NCI-H748 treated with DMSO at 0.1 percent for 48 hours (cell line): ENCODE data around the gene TCEAL5.
"Not testable (repeated sequence)": the region's sequence is repeated elsewhere in the genome, so short reads cannot be mapped to it uniquely, and the experiment has no call there.

Source experiments
- DNase-seq: peaks from one replicate; lab custom pipeline; 2025; lab: John Stamatoyannopoulos, UW

TCEAL5 gene

DNA sequence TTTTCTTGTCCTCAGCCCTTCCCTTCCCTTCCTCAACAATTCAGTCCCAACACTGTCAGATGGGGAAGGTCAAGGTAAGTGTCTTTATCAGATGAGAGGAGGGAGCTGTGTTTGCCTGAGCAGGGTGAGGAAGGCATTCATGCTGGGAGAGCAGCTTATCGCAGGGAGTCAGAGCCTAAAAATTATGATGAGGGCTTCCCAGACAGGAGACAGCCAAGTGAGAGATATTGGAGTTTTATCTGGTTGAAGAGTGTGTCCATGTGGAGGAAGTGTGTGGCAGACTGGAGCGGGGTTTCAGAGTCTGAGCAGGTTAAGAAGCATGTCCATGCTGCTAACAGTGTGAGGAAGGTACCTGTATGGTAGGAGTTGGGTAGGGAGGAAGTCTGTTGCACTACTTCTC, 43.3 kb downstream of the TCEAL5 start:
- DNase-seq, result no peak

DNA sequence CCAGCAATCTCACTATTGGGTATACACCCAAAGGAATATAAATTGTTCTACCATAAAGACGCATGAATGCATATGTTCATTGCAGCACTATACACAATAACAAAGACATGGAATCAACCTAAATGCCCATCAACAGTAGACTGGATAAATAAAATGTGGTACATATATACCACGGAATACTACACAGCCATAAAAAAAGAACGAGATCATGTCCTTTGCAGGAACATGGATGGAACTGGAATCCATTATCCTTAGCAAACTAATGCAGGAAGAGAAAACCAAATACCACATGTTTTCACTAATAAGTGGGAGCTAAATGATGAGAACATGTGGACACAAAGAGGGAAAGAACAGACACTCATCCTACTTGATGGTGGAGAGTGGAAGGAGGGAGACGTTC, 50.6 kb downstream of the TCEAL5 start:
- not testable (repeated sequence) for DNase-seq
